Hepatocyte (in vitro differentiated cells): Measurements from ENCODE around the gene PKP1.

ENCODE experiments used
- CTCF ChIP-seq: fragments of 200-600 bp; sonication (generic); IDR thresholded peaks from 2 replicates; pipeline ENCODE4 v1.5.1; 2016; ENCODE audit warnings: antibody characterized with exemption, mild to moderate bottlenecking; ENCODE audit not compliant: poor library complexity
- EZH2 ChIP-seq: fragments of 200-600 bp; sonication (generic); IDR thresholded peaks from 2 replicates; pipeline ENCODE4 v1.6.1; 2016; ENCODE audit warnings: antibody characterized with exemption, mild to moderate bottlenecking, borderline replicate concordance

DNA sequence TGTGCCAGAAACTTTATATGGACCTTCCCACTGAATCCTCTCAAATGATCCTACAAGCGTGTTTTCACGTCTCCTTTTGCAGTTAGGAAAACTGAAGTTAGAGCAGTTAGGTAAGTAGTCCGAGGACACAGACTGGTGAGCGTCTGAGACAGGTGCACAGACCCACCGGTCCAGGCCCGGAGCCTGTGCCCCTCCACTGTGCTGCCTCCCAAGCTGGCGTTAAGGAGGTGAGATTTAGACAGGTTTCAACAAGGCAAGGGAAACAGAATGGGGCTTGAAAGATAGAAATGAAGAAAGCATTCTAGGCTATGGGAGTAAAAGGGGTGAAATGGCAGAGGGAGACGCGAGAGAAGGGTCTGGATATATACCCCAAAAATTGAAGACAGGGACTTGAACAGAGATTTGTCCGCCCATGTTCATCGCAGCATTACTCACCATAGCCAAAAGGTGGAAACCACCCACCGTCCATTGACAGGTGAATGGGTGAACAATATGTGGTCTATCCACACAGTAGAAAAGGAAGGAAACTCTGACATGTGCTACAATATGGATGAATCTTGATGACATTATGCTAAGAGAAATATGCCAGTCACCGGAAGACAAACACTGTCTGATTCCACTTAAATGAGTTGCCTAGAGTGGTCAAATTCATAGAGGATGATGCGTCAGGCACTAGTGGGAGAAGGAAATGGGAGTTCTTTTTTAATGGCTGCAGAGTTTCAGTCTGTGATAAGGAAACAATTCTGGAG, 15.7 kb upstream of the PKP1 start:
- no peak for TF ChIP-seq EZH2
- no peak for TF ChIP-seq CTCF
